ENCODE data around the gene P4HA2.

The P4HA2 gene

GRCh38 chr5:132223861-132224260, 3.8 kb downstream of the P4HA2 start:
- no peak for DNase-seq (ENCODE audit: low read depth)

GRCh38 chr5:132222649-132223038, 5.0 kb downstream of the P4HA2 start:
- no peak for DNase-seq (ENCODE audit: low read depth)

GRCh38 chr5:132221781-132222648, 5.6 kb downstream of the P4HA2 start:
- no peak for DNase-seq (ENCODE audit: low read depth)

GRCh38 chr5:132220491-132220890, 7.2 kb downstream of the P4HA2 start:
- no peak for DNase-seq (ENCODE audit: low read depth)

GRCh38 chr5:132219981-132220380, 7.7 kb downstream of the P4HA2 start:
- DNase-seq (ENCODE audit: low read depth): no peak

GRCh38 chr5:132219289-132219970, 8.2 kb downstream of the P4HA2 start:
- DNase-seq (ENCODE audit: low read depth): no peak

GRCh38 chr5:132218321-132218720, 9.3 kb downstream of the P4HA2 start:
- DNase-seq (ENCODE audit: low read depth): no peak

GRCh38 chr5:132215329-132215728, 12.3 kb downstream of the P4HA2 start:
- DNase-seq (ENCODE audit: low read depth): no peak

GRCh38 chr5:132214491-132214890, 13.2 kb downstream of the P4HA2 start:
- DNase-seq (ENCODE audit: low read depth): no peak

GRCh38 chr5:132213666-132214065, 14.0 kb downstream of the P4HA2 start:
- no peak for DNase-seq (ENCODE audit: low read depth)

- no peak for DNase-seq (ENCODE audit: low read depth)
These were observed 15.9 kb downstream of the P4HA2 start for GRCh38 chr5:132211787-132212186.

GRCh38 chr5:132210944-132211343, 16.7 kb downstream of the P4HA2 start:
- no peak for DNase-seq (ENCODE audit: low read depth)

- no peak for DNase-seq (ENCODE audit: low read depth)
These were observed 17.6 kb downstream of the P4HA2 start for GRCh38 chr5:132209901-132210545.

GRCh38 chr5:132209131-132209530, 18.5 kb downstream of the P4HA2 start:
- DNase-seq (ENCODE audit: low read depth): no peak

GRCh38 chr5:132207778-132208177, 19.9 kb downstream of the P4HA2 start:
- no peak for DNase-seq (ENCODE audit: low read depth)

- no peak for DNase-seq (ENCODE audit: low read depth)
These were observed 20.9 kb downstream of the P4HA2 start for GRCh38 chr5:132206782-132207181.

GRCh38 chr5:132205385-132206125, 22.1 kb downstream of the P4HA2 start:
- DNase-seq (ENCODE audit: low read depth): no peak

GRCh38 chr5:132204371-132205135, 23.1 kb downstream of the P4HA2 start:
- DNase-seq (ENCODE audit: low read depth): no peak

- DNase-seq (ENCODE audit: low read depth): no peak
These were observed 23.7 kb downstream of the P4HA2 start for GRCh38 chr5:132203916-132204315.

- DNase-seq (ENCODE audit: low read depth): no peak
These were observed 24.2 kb downstream of the P4HA2 start for GRCh38 chr5:132203464-132203818.

GRCh38 chr5:132202711-132203463, 24.8 kb downstream of the P4HA2 start:
- DNase-seq (ENCODE audit: low read depth): no peak

All from stimulated activated CD8-positive, alpha-beta memory T cell treated with anti-CD3 and anti-CD28 coated beads, Interleukin-12 subunit alpha, Interleukin-12 subunit beta, amount 100 ng/mL, for 4 hours (primary cell).